Measurements from ENCODE around the gene PRDM5.

DNA sequence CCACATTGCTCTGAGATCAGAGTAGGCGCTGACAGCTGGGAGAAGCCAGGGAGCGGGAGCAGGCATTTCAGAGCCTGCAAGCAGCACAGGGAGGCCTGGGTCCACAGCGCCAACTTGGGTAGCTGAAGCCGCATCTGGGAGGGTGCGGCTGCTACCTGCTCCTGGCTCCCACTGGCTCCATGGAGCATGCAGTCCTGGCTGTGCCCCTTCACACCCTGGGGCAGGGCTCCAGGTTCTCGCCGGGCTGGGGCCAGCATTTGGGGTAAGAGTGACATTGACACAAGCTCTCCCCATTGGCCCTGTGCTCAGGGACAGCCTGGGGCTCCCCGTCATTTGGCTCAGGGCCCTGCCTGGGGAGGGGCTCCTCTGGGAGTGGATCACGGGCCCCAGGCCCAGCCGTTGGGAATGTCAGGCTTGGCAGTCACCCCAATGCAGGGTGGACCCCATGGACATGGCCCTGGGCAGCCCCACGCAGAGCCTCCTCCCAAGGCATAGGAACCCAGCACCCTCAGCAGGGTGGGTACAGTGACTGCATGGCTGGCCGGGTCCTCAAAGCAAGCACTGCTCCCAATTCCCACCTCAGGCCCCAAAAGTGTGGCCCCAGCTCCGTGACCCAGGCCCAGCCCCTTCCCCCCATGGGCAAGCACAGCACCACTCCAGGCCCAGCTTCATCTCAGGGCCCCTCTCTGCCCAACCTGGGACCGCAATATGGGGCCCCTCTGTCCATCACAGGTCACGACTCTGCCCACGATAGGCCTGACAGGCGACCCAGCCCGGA is 82.4 kb downstream of the PRDM5 start:
- no peak for TF ChIP-seq POLR2A (IDR thresholded peaks at IDR 0.05; ENCODE audit: extremely low read depth, insufficient read length)
- TF ChIP-seq, protein P1, sequence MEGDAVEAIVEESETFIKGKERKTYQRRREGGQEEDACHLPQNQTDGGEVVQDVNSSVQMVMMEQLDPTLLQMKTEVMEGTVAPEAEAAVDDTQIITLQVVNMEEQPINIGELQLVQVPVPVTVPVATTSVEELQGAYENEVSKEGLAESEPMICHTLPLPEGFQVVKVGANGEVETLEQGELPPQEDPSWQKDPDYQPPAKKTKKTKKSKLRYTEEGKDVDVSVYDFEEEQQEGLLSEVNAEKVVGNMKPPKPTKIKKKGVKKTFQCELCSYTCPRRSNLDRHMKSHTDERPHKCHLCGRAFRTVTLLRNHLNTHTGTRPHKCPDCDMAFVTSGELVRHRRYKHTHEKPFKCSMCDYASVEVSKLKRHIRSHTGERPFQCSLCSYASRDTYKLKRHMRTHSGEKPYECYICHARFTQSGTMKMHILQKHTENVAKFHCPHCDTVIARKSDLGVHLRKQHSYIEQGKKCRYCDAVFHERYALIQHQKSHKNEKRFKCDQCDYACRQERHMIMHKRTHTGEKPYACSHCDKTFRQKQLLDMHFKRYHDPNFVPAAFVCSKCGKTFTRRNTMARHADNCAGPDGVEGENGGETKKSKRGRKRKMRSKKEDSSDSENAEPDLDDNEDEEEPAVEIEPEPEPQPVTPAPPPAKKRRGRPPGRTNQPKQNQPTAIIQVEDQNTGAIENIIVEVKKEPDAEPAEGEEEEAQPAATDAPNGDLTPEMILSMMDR (IDR thresholded peaks at IDR 0.05; ENCODE audit: low read depth, low read length): no peak
- TF ChIP-seq MYC (IDR thresholded peaks at IDR 0.05; ENCODE audit: low read depth, low read length): no peak
- TF ChIP-seq, protein P2, sequence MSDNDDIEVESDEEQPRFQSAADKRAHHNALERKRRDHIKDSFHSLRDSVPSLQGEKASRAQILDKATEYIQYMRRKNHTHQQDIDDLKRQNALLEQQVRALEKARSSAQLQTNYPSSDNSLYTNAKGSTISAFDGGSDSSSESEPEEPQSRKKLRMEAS (IDR thresholded peaks at IDR 0.05; ENCODE audit: low read depth, low read length): no peak

Data from NB4 (cell line).